ENCODE measurements around the gene CADM1. TPM values are rescaled to one million over a fixed set of nuclear protein-coding genes. Genes with fewer than 3 reads are reported as not detected.
A peak's percentile ranks its signal among the peaks of the same experiment; 100 is the strongest.

Gene CADM1
- polyA plus RNA-seq, 1 experiment: 31.8 TPM

DNA sequence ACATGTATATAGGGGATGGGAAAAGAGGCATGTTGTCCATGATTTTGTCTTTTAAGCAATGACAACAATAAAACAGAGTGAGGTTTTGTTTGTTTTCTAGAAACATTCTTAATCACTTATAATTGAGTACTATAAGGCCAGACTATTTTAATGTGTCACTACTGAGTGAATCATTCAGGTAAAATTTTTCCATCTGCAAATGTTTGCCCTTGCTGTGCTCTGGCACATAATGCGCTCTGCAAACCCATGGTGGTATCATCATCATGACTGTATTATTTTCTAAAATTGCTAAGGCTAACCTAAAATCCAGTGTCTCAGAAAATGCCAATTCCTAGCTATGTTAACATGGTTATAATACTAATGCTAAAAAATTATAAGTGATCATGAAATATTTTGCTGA lies 261.2 kb downstream of the CADM1 start:
- TF ChIP-seq, protein P1, sequence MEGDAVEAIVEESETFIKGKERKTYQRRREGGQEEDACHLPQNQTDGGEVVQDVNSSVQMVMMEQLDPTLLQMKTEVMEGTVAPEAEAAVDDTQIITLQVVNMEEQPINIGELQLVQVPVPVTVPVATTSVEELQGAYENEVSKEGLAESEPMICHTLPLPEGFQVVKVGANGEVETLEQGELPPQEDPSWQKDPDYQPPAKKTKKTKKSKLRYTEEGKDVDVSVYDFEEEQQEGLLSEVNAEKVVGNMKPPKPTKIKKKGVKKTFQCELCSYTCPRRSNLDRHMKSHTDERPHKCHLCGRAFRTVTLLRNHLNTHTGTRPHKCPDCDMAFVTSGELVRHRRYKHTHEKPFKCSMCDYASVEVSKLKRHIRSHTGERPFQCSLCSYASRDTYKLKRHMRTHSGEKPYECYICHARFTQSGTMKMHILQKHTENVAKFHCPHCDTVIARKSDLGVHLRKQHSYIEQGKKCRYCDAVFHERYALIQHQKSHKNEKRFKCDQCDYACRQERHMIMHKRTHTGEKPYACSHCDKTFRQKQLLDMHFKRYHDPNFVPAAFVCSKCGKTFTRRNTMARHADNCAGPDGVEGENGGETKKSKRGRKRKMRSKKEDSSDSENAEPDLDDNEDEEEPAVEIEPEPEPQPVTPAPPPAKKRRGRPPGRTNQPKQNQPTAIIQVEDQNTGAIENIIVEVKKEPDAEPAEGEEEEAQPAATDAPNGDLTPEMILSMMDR (IDR thresholded peaks at IDR 0.05; ENCODE audit: insufficient read depth, low read depth, low read length): no peak
- DNase-seq (ENCODE audit: low read depth): no peak
- H3K27me3 ChIP-seq (ENCODE audit: control insufficient read depth, insufficient read depth, low read length): no peaks in the 10 kb centered on the region
- H3K4me3 ChIP-seq (ENCODE audit: low read depth, low read length): no peak overlapping the region
- no peaks in the 10 kb centered on the region for H3K36me3 ChIP-seq (ENCODE audit: control insufficient read depth, insufficient read depth, low read length)
- CTCF ChIA-PET: interaction anchor here (0.7 kb wide), 1 partner anchor 42 kb away, joined by 3 read pairs; no protein-coding TSS in a partner anchor
- POLR2A ChIA-PET: no interaction called here

DNA sequence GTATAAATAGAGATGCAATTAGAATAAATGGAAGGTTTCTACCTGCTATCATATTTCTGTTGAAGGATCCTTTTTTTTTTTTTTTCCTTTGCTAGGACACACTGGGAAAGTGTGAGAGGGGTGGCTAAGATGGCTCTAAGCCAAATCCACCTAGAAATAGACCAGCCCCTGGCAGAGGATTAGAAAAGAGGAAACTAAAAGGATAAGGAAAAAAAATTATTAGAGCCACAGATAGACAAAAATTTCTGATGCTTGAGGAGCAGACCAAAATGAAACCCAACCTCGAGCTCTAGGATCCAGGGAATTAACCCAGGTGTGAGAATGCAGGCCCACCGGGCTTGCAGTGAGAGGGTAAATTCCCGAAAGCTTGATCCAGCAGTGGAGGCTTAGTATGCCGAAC lies 262.3 kb downstream of the CADM1 start:
- no peak overlapping the region for H3K4me3 ChIP-seq (ENCODE audit: low read depth, low read length)
- TF ChIP-seq, protein P1 (IDR thresholded peaks at IDR 0.05; ENCODE audit: insufficient read depth, low read depth, low read length): no peak
- ChIA-PET POLR2A (no interaction called here), CTCF (no interaction called here)
- no peaks in the 10 kb centered on the region for H3K36me3 ChIP-seq (ENCODE audit: control insufficient read depth, insufficient read depth, low read length)
- no peaks in the 10 kb centered on the region for H3K27me3 ChIP-seq (ENCODE audit: control insufficient read depth, insufficient read depth, low read length)
- no peak for DNase-seq (ENCODE audit: low read depth)

DNA sequence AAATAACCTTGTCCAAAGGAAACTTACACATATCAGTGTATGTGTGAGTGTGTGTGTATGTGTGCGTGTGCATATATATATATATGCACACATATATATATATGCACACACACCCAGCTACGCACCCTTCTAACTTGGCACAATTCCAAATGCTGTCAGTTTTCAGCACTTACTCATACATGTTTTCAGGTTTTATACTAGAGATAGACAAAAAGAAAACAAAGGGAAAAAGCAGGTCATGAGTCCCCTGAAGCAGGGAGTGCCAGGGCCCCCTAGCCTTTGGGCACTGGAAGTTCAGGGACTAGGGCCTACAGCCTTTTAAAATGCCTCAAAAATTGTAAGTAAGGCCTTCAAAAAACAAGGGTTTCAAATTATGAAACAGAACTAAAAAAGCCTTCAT lies 265.4 kb downstream of the CADM1 start:
- POLR2A ChIA-PET: no interaction called here
- H3K4me3 ChIP-seq (ENCODE audit: low read depth, low read length): no peak overlapping the region
- no peaks in the 10 kb centered on the region for H3K27me3 ChIP-seq (ENCODE audit: control insufficient read depth, insufficient read depth, low read length)
- TF ChIP-seq, protein P1 (IDR thresholded peaks at IDR 0.05; ENCODE audit: insufficient read depth, low read depth, low read length): 0 out of 2 replicates have a peak, but pooled peaks have one; percentile 6
- DNase-seq (ENCODE audit: low read depth): no peak
- H3K36me3 ChIP-seq (ENCODE audit: control insufficient read depth, insufficient read depth, low read length): no peaks in the 10 kb centered on the region
- CTCF ChIA-PET: interaction anchor here (1.5 kb wide), 1 partner anchor 9 kb away, joined by 4 read pairs; no protein-coding TSS in a partner anchor

DNA sequence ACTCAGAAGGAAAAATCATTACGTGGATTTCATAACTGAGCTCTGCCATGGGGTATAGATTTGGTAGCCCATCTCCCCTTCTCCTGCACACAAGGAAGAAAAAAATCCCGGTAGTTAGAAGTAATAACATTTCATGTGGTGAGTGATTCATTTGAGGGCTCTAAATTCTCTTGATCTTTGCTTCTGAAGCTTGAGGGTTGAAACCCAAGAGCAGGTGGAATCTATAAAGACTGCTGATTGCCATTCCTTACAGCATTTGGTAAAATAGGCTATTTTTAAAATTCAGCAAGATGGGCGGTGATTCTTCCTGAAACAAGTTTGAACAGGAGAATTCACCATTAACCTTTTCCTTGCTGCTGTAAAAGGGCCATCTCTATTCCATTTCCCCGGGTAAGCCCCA lies 266.1 kb downstream of the CADM1 start:
- no peak overlapping the region for H3K4me3 ChIP-seq (ENCODE audit: low read depth, low read length)
- no peak for DNase-seq (ENCODE audit: low read depth)
- H3K36me3 ChIP-seq (ENCODE audit: control insufficient read depth, insufficient read depth, low read length): no peaks in the 10 kb centered on the region
- no peaks in the 10 kb centered on the region for H3K27me3 ChIP-seq (ENCODE audit: control insufficient read depth, insufficient read depth, low read length)
- TF ChIP-seq, protein P1 (IDR thresholded peaks at IDR 0.05; ENCODE audit: insufficient read depth, low read depth, low read length): no peak
- CTCF ChIA-PET: interaction anchor here (1.5 kb wide), 1 partner anchor 10 kb away, joined by 4 read pairs; no protein-coding TSS in a partner anchor
- POLR2A ChIA-PET: no interaction called here

DNA sequence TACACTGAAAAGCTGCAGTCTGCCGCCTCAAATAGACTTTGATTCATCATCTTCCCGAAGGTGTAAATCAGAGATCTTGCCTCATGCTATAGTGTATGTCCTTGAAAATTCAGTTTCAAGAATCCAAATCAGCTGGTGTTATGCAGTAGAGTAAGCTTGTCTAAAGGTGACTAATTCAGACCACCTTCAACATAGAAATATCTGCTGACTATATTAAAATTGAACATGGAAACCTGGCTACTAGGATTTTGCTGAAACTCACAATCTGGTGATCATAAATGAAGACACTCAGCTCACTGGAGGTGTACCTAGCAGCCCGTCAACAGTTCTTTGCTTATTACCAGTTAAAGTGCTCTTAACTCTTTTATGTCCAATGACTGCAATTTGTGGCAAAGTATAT lies 266.6 kb downstream of the CADM1 start:
- H3K4me3 ChIP-seq (ENCODE audit: low read depth, low read length): no peak overlapping the region
- POLR2A ChIA-PET: no interaction called here
- TF ChIP-seq, protein P1 (IDR thresholded peaks at IDR 0.05; ENCODE audit: insufficient read depth, low read depth, low read length): no peak
- CTCF ChIA-PET: no interaction called here
- no peaks in the 10 kb centered on the region for H3K27me3 ChIP-seq (ENCODE audit: control insufficient read depth, insufficient read depth, low read length)
- H3K36me3 ChIP-seq (ENCODE audit: control insufficient read depth, insufficient read depth, low read length): no peaks in the 10 kb centered on the region
- no peak for DNase-seq (ENCODE audit: low read depth)

Data from BJ (cell line).